GM21786 (cell line): Measurements from ENCODE around the gene CPE.
A peak's percentile ranks its signal among the peaks of the same experiment; 100 is the strongest.

ENCODE experiments used
- ATAC-seq: cut with Tn5 transposase; IDR thresholded peaks from one replicate; pipeline ENCODE4 v1.9.1; 2021; ENCODE audit not compliant: unreplicated experiment

The CPE gene

DNA sequence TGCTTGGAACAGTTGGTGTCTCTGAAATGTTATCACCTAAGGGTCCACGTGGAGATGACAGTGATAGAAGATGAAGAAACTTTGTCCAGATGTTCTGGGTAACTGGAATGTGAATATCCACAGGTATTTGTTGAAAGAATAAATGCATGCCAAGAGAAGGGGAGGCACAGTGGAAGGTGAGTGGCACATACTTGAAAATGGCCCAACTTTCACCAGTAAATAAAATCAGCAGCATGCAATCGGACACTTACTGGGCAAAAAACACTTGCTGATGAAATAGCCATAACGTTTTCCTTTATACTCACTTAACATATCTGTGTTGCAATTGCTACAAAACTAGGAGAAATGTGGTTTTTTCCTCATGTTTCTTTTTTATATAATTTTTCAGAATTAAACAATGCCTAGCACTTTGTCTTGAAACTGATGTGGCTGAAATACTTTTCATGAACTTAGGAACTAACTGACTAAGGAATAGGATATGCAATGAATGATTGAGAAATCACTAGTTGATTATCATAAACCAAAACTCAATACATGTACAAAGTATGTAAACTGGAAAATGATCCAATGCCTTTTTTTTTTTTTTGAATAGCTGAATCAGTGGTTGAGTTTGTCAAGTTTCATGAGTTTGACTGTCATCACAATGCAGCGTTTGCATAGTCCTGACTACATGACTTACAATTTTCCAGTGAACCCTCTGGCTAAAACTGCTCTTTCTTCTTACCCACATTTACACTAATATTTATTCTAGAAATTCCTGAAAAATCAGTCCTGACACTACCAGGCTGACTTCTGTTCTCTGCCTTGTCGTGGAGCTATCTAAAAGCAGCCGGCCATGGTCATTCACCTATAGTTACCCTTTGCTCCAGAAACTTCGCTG is 127.4 kb downstream of the CPE start:
- no peak for ATAC-seq

DNA sequence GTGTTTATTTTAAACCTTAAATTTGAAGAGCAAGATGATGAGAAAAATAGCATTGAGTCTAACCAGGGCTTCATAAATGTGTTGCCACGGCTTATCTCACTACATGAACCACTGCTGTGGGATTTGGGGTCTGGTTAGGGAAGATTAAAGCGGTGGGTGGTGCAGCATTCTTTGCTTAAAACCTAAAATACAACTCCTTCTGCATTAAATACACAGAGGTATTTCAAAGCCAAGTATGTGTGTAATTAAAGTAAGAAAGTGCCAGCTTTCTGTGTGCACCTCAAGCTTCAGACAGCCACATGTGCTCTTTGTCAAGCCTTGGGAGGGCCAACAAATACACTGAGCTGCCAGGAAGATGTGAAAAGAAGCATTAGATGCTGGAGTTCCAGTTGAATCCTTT is 128.0 kb downstream of the CPE start:
- ATAC-seq, result no peak

DNA sequence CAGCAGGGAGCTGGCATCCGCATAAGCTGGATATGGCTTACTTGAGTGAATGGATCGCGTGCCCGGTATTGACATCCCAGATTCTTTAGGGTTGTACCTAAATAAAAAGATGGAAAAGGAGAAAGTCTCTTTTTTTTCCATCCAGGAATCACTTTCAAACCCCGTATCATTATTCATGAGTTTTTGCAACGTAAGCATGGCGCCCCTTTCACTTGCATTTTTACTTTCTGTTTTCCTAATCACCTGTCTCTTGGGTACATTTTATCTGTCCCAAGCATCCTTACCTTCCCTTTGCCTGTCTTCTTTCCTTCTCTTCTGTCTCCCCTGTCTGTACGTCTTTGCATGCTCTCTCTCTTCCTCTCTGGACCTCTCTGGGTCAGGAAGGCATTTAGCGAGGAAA is 128.6 kb downstream of the CPE start:
- no peak for ATAC-seq

DNA sequence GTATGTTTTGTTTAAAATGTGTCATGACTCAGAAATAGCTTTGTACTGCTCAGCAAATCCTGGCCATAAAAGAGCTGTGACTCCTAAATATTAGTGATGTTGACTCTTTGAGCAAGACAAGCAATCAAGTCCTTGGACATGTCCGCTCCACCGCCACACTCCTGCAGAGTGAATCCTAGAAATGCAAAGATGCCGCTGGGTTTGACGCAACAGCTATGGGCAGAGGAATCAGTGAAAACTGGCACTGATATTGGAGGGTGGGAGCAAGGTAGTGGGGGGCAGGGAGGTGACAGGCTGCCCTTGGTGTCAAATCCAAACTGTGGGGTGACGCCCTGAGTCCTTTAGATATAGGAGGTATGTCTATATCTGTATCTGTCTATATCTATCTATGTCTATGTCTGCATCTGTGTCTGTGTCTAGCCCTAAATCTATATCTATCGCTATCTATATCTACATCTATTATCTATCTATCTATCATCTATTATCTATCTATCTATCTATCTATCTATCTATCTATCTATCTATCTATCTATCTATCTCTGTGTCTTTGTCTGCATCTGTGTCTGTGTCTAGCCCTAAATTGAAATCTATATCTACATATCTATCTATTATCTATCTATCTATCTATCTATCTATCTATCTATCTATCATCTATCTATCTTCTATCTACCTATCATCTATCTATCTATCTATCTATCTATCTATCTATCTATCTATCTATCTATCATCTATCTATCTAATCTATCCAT is 129.7 kb downstream of the CPE start:
- no peak for ATAC-seq

DNA sequence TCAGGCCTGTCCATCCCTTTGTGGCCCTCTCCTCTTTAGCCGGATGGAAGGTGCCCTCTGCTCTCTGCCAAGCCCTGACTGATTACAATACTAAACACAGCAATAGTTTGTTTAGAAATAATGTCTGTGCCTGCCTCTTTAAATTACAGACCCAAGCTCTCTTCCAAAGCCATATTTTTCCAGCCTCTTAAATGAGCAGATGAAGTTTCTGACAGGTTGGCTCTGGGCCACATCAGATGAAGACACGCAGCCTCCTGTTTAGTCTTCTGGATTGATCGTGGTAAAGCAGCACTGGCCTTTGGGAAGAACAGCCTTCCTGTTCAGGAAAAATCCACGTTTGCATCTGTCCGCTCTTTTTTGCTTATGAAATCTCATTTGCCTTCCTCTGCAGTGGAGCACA is 133.6 kb downstream of the CPE start:
- no peak for ATAC-seq

DNA sequence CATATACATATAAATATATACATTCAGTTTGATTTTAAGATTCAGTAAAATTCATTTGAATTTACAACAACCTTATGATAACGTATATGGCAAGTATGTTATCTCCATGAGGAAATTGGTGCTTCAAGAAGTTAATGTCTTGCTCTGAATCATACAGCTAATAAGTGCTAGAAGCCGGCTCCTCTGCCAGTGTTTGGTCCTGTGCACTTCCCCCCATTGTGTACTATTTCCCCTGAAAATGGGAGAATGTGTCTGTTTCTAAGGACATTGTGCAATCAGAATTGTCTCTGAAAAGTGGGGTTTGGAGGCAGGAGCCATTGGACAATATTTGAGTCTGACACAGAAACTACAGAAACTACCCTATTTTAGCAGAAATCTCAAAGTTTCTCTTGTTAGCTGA is 135.9 kb downstream of the CPE start:
- ATAC-seq, result no peak

DNA sequence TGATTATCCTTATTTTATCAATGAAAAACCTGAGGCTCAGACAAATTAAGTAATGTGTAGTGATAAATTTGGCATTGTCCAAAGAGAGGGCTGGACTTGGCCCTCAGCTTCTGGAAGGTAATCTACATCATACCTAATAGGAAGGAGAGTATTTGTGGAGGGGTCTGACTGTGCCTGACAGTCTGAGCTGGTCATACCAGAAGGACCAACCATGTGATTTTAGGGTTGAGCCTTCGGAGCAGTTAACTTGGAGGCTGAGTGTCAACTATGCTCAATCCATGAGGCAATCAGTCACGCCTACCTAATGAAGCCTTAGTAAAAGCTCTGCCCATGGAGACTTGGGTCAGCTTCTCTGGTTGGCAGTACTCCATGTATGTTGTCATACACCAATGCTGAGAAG is 136.4 kb downstream of the CPE start:
- no peak for ATAC-seq

DNA sequence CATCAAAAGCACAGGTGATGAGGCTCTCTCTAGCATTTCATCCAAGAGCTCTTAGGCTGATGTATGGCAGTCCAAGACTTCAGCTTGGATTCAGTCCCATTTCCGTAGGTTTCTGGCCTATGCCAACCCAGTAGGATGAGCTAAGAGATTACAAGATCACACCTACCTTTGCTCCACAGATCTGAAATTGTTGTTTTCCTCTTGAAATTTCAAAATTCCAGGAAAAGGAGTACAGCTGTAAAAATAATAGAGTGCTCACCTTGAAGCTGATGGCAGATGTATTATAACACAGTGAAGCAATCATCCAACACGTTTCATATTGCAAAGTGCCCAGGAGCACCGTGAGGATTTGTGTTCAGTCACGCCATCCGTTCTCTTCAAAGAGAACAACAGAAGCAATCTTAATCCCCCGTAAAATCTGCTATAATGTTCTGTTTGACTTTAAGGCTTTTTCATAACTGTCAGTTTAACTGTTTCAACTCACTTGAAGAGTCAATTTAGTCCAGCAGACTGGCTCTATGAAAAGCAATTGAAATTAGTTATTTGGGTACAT is 137.5 kb downstream of the CPE start:
- ATAC-seq, result no peak

DNA sequence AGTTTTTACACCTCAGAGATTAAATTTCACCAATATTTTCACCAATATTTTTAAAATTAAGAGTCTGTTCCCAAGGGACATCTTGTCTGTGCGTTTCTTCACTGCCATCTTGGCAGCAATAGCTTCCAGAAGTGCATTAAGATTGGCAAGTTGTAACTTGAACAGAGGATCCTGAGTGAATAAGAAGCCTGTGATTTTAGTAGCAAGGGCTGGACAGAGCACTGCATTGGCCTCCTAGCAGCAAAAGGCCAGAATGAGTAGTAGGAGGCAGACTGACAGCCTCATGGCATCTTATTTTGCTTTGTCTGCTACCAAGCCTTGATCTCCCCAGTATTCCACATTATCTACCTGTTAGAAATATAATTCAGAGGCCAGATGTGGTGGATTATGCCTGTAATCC is 138.4 kb downstream of the CPE start:
- no peak for ATAC-seq

DNA sequence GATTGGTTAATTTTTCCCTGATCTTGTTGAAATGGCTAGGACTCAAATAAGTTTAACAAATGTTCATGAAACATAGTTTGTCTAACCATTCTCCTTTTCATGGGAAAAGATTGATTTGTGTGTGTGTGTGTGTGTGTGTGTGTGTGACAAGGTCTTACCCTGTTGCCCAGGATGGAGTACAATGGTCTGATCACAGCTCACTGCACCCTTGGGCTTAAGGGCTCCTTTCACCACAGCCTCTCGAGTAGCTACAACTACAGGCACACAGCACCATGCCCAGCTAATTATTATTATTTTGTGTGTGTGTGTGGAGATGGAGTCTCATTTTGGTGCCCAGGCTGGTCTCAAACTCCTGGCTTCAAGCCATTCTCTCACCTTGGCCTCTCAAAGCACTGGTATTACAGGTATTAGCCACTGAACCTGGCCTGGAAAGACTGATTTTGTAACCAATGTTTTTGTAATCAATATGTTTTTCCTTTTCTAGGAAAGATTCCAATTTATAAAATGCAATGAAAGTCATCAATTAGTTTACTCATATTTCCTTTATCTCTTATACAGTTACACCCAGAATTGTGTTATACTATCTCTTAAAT is 139.3 kb downstream of the CPE start:
- no peak for ATAC-seq

DNA sequence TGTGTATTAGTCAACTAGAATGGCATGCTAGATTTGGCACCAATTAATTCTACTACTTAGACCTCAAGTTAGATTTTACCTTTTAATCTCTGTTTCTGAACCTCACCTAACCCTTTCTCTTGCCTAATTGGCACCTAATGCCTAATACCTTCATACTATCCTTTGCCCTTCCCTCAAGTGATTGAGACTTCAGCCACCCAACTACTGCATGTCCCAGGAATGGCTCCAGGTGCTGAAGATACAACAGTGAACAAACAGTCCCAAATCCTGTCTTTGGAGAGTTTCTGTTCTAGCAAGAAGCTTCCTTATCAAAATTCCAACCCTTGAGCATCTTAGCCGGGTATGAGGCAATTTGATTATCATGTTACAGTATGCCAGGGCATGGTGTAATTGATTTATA is 139.9 kb downstream of the CPE start:
- no peak for ATAC-seq

DNA sequence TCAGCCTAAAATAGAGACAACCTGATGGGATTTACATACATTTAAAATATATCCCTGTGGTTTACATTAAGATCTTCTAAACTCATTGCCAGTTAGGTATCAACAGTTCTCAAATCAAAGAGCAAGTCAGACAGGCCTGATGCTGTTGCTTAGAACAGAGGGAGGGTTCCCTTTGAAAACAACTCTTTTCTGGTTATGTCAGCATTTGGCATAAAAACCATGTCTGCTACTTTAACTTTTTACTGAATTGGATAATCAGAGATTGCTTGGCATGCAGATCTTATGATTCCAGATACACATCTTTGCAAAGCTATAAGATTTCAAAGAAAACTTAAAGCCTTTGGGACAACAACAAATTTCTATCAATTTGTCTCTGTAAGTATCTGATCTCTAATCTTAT is 140.8 kb downstream of the CPE start:
- no peak for ATAC-seq

DNA sequence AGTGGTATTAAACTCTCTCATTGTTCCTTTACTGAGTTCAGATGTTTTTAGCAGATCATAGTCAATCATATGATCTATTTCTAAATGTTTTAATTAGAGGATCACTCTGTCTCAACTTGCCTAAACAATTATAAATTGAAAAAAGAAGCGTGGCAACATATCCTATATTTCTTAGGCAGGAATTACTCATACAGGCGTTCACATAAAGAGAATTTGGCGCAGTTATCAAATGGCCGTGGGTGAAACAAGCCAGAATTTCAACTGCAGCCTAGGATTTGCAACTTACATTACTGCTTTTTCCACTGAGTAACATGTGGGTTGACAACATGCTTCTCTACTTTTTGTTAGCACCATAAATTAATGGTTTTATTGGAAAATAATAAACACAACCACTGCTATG is 141.3 kb downstream of the CPE start:
- no peak for ATAC-seq

DNA sequence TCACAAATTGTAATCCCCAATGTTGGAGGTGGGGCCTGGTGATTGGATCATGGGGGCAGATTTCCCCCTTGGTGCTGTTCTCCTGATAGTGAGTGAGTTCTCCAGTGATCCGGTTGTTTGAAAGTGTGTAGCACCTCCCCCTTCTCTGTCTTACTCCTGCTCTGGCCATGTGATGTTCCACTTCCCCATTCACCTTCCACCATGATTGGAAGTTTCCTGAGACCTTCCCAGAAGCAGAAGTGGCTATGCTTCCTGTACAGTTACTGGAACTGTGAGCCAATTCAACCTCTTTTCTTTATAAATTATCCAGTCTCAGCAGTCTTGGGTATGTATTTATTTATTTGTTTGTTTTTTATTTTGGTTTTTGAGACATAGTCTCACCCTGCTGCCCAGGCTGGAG is 143.2 kb downstream of the CPE start:
- no peak for ATAC-seq

DNA sequence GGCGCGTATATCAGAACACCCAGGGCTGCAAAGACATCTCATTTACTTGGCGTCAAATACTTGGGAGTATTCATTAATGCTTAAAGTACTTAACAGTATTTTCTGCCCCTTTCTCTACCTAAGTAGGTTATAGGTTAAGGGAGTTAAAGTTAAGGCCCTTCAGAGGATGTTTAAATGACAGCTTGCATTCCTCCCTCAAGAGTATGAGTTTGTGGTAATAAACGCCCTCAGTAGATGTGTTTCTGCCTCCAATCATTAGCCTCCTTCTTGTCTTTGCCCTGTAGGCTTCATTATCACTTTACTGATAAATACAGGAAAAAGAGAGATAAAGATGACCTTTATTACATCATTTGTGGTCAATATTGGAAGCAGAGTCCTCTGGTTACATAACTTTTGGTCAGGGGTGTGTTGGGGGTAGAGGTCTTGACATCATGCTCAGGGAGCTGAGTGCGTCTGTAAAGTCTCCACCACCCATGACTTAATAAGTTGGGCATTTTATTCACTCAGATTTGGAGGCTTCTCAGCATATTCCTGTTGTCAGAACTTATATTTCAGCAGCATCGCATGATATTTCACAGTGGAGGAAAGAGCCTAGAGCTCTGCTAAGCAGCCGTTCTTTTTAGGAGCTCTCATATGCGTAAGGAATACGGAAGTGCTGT is 145.9 kb downstream of the CPE start:
- no peak for ATAC-seq

DNA sequence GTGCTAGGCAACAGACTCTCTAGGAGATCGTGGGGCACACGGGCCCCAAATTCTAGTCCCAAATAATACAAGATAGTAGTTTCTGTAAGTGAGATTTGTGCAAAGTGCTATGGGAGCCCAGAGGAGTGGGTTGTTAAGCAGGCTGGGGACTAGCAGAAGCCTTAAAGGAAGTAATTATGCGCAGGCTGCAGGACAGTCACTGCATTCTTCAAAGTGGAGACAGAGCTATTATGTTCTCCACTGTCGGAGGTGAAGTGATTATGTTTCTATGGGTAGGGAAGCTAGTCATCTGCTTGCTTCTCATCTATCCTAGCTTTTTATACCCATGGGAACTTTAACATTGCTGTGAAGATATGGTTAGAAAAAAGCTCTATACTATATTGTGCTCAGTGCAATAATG is 154.2 kb downstream of the CPE start:
- no peak for ATAC-seq

DNA sequence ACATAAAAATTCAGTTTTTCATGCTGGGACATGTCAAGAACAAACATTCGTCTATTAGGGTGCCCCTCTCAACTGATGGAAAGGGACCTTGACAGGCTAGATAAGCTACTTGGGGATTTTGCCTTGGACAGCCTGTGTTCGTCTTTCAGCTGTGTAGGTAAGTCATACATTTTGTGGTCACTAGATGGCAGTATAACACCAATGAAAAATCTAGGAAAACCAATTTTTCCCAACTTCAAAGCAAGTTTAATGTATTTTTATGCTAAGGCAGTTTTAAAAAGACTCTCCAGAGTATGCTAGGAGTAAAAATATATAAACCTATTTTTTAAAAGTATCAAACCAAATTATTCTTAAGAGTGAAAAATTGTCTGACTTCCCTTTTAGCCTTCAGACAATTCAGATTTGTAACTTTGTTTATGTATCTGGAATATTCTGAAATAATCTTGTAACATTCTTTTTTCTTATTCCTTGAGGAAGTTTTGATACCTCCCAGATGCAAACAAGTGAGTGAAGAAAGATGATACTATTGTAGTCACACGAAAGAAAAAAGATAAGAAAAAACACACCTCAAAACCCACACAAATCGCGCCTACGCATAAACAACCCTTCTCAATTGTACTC is 158.3 kb downstream of the CPE start:
- peak; percentile 59 for ATAC-seq

DNA sequence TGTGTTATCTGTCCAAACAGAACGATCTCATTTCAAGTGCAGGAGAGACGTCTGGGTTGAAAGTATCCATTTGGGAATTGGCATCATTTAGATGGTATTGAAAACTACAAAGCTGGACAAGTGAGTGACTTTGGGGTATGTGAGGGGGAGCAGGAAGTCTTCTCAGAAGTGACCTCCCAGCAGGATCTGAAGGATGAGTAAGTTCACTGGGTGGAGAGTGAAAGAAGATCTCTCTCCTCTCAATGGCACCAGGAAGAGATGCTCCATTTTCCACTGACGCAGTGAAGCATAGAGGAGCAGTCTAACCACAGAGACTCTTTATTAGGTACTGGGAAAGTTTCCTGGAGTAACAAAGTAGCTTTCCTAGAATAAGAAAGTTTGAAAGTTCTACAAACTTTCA is 161.0 kb downstream of the CPE start:
- no peak for ATAC-seq

DNA sequence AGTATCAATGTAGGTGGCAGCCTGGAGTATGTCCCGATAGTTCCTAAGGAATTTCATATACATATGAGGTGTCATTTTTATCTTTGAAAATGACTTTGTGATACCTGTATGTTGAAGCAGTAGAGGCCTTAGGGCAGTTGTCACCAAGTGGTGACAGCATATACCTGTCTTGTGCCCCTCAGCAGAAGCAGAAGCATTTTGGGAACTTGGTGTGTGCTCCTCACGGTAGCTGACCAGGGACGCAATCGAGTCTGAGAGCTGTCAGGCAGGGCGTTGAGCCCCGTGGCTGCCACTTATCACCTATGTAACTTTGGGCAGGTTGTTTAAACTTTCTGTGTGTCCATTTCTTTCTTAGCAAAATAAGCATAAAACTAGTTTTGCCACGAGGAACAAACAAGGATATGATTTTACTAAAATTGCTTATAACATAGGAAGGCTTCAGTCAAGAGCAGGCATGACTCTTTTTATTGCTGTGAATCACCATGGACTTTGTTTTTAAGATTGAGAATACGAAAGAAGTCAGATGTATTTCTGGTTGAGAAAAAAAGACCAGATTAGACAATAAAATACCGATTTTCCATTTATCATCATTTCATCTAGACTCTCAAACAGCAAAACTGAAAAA is 161.5 kb downstream of the CPE start:
- no peak for ATAC-seq

DNA sequence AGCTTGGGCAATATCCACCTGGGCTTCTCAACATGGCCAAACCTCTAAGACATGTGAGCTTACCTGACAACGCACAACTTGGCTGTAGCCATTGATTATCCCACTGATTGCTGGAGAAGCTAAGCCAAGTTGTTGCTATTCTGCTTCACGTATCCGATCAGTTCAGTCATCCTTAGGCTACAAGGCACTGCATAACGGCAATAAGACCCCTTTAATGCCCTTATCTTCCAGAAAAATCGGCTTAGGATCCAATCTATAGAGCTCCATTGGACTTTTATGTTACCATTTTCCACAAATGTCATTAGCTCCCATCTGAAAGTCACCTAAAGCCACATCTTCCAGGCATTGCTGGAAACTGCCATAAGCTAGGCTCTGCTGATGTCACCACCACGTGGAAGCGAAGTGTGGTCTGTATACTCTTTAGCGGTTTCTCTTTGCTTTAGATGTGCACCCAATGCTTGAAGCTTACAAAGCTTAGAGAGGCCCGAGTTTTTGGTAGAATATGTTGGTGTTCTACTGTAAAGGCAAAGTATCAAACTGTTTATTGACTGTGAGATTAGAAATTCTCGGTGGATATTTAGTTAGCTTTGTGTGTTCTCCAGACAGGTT is 163.1 kb downstream of the CPE start:
- no peak for ATAC-seq
